Hepatocyte (in vitro differentiated cells): ENCODE measurements around the gene NDUFV2.

Experiments
- CTCF ChIP-seq: fragments of 200-600 bp; sonication (generic); IDR thresholded peaks from 2 replicates; pipeline ENCODE4 v1.5.1; 2016; ENCODE audit warnings: antibody characterized with exemption, mild to moderate bottlenecking; ENCODE audit not compliant: poor library complexity
- EZH2 ChIP-seq: fragments of 200-600 bp; sonication (generic); IDR thresholded peaks from 2 replicates; pipeline ENCODE4 v1.6.1; 2016; ENCODE audit warnings: antibody characterized with exemption, mild to moderate bottlenecking, borderline replicate concordance

- TF ChIP-seq CTCF (no peak), EZH2 (no peak)
Measured at GRCh38 chr18:9136315-9137155, 34.0 kb downstream of the NDUFV2 start, which contains the start of gene ANKRD12.
